GM19193 (cell line): ENCODE measurements around the gene GABPA.
A peak's percentile ranks its signal among the peaks of the same experiment; 100 is the strongest.

Experiments used
- POLR2A ChIP-seq: IDR thresholded peaks from 4 replicates; pipeline ENCODE4 v1.6.1; 2011; ENCODE audit not compliant: insufficient read depth, insufficient read length; ENCODE audit errors: extremely low read depth

Gene GABPA

DNA sequence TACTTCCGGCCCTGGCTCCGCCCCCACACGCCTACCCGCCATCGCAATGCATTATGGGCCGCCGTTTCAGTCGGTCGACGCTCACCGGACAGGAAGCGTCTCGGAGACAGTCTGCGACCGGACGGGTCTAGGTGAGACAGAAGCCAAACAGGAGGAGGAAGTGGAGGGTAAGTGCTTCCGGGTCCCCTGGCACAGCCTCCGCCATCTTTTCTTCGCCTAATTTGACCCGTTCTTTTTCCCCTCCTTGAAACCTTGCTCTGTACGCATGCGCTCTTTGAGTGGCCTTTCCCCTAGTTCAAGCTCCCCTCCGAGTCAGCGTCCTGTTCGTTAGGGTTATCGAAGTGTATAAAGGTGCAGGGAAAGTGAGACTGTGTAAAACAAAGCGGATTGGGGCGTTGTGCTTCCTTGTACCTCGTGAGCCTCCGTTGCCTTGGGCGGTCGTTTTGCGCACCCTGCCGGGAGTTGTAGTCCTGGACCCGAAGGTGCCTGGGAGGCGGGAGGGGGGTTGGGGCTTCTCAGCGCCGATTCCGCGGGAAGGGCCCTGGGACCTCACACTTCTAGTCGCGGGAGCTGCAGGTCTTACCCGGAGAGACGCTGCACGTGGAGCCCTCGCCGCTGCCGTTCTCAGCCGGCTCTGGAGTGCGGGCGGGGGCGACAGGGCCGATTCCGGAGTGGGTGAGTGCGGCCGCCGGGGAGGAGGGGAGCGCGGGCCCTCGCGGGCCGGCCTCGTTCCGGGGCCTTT lies at the start of gene GABPA, which contains the start of gene ATP5PF:
Gene GABPA (plus strand): TSS at position 69 of the 742 bp plus-strand sequence. CDS start 6,627 bp downstream, outside the sequence.
Gene ATP5PF (minus strand): TSS at position 1 of the 742 bp plus-strand sequence. CDS start 5,110 bp downstream, outside the sequence.
- peak; percentile 41 for TF ChIP-seq POLR2A

DNA sequence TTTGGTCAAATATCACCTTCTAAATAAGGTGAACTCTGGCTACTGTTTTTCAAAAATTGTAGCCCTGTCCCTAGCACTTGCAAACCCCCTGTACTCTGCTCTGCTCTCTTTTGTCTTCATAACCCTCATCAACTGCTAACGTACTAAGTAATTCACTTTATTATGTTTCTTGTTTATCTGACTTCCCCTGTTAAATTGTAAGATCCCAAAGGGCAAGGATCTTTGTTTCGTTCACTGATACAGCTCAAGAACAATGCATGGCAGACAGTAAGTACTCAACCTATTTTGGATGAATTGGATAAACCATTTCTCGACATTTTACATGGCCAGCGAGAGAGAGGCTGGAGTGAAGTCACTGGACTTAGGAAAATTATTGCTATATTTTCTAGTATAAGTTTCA lies 47.0 kb upstream of the GABPA start:
- TF ChIP-seq POLR2A = no peak

DNA sequence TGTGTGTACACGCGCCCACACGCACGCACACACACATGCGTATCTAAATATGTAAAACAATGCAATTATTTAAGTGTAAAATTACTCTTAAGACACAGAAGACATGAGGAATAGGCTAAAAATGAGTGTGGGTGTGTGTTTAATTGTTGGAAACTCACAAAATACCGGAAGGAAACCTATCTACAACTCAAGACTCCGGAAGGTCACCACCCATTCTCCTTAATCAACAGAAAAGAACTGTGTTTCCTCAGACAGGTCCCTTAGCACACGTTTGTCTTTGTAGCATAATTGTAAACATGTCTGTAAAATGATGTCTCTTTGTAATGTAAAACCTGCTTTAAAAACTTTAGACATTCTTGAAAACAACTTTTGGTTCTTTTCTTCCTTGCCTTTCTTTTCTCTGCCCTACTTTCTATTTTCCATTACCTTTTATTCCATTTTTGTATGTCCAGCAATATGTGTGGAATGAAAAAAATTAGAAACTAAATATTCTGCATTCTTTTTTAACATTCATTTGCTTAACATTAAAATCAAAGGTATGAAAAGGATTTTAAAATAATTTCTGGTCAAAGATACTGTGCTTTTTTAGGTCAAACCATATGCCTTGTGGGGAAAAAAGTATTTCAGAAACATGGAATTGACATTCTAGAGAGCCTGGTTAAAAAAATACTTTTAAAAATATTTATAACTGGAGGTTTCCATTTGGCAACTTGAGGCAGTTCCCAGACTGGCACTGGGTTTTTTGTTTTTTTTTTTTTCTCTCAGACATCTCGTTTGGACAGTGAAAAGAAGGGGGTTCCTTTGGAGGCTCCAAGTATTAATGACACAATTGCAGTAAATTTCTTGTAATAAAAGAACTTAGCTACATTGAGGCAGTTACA lies 46.3 kb upstream of the GABPA start:
- no peak for TF ChIP-seq POLR2A

DNA sequence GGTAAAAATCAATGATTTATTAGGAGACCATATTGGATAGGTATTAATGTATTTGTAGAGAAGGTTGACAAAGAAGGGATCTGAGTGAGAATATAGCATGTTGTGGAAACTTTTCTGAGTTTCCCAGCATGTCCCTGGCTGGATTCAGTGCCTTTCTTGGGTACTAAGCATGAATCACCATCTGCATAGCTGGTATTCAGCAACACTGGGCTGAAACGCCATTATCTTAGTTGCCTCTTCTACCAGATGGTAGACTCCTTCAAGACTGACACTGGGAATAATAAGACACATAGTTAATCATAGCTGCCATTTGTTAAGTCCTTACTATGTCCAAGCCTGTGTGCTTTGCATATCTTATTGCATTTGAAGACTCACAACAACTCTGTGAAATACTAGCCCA lies 45.5 kb upstream of the GABPA start:
- TF ChIP-seq POLR2A = no peak

DNA sequence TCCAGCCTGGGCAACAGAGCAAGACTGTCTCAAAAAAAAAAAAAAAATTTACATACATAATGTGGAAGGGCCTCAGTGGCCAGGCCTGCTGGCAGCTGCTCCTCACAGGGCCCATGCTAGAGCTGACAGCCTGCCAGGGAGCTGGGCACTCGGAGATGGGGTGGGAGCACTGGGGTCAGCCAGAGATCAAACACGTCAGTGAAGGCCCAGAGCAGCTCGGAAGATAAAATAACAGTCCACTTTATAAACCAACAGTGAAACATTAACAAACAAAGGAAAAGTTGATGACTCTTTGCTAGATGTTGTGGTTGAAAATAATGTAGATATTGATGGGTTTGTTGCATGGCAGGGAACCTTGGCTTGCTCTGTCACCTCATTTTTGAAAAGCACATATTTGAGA lies 42.8 kb upstream of the GABPA start:
- no peak for TF ChIP-seq POLR2A

DNA sequence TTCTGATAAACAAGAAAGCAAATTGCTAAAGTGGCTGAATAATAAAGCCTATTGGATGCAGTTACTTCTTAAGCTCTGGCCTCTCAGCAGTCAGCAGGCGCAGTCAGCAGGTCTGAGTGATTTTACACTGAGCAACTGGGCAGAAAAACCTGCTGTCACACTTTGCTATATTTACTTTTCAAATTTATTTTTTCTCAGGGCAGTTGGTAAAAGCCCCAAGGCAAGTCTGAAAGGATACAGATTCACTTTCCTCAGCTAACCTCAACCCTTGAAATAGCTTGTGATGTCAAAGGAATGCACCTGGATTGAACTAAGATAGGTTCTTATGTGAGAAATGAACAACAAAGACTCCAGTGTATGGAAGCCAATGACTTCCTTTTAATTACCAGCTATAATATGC lies 34.0 kb upstream of the GABPA start:
- no peak for TF ChIP-seq POLR2A

DNA sequence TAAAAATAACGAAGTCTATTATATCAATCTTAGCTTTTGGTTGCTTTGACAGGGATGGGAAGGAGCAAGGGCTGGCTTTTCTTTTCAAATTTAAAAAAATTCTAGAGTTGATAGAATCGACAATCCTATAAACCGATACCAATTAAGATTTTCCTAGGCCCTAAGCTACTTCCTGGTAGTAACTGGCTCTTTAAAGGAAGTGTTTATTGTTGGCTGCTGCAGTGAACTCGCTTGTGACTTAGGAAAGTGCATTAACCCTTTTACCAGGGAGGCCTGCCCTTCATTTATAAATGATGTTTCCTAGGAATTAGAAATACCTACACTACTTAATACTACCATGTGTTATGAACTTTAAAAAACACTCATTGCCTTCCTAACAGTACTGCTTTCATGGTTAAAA lies 33.2 kb upstream of the GABPA start:
- TF ChIP-seq POLR2A = no peak

DNA sequence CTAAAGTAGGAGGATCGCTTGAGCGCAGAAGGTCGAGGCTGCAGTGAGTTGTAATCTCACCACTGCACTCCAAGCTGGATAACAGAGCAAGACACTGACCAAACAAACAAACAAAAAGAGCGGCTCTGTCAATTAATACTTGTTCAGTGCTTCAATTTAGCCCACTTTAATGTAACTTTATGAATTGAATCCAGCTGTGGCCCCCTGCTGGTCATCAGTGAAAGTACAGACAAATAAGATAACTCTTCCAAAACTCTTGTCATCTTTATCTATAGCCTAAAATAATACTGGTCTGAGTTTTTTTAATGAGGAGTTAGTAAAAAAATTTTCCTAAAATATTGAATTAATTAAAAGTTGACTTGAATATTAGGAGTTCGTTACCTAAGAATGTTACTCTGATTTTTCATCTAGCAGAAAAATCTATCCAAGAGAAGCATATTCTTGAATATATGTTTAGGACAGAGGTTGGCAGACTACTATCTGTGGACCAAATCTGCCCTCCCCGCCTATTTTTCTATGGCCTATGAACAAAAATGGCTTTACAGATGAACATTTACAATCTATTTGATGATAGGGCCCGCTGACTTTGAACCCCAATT lies 26.2 kb upstream of the GABPA start:
- no peak for TF ChIP-seq POLR2A

DNA sequence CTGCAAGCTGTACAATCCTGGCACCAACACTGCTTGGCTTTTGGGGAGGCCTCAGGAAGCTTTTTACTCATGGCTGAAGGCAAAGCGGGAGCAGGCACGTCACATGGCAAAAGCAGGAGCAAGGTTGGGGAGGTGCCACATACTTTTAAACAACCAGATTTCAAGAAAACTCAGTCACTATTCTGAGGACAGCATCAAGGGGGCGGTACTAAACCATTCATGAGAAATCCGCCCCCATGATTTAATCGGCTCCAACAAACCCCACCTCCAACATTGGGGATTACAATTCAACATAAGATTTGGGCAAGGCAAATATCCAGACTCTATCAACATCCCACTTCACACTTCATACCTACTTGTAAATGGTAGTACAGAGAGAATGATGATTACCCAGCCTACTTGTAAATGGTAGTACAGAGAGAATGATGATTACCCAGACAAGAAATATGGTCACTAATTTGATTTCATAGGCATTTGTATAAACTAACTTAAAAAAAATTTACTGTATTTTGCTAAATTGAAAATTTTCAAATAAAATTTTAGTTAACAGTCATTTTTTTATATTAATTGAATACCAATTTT lies 25.0 kb upstream of the GABPA start:
- no peak for TF ChIP-seq POLR2A

DNA sequence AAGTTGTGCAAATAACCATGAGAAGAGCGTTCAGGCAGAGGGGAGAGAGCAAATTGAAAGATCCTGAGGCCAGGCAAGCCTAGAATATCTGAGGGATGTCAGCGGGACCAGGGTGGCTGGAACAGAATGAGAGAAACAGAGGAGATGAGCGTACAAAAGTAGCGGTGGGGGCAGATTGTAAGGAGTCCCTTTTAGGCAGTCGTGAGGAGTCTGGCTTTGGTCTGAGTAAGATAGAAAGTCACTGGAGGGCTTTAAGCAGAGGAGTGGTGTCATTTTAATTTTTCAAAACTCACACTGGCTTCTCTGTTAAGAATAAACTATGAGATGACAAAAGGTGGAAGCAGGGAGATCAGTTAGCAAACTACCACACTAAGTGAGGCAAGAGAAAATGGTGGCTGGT lies 24.2 kb upstream of the GABPA start:
- TF ChIP-seq POLR2A = no peak

DNA sequence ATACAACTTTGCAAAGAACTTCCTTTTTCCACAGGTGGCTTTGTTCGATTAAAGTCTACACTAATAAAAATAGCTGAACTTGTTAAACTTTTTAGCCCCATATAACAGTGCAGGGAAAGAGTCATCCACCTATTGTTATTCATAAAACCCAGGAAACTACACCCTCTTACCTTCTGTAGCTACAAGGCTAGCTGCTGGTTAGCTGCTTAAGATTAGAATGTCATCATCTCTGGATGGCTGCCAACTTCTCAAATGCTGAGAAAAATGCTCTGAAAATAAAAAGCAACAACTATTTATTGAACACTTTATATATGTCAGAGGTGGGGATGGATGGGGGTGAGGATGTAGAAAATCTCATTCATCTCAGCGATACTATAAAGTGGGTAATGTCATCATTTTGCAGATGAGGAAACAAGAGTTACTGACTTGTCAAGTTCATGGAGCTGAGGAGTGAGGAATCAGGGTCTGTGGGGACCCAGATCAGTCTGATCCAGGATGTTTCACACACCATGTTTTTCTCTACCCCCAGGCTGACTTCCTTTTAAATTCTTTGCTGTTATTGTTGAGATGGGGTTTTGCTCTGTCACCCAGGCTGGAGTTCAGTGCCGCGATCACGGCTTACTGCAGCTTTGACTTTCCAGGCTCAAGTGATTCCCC lies 17.2 kb upstream of the GABPA start:
- no peak for TF ChIP-seq POLR2A

DNA sequence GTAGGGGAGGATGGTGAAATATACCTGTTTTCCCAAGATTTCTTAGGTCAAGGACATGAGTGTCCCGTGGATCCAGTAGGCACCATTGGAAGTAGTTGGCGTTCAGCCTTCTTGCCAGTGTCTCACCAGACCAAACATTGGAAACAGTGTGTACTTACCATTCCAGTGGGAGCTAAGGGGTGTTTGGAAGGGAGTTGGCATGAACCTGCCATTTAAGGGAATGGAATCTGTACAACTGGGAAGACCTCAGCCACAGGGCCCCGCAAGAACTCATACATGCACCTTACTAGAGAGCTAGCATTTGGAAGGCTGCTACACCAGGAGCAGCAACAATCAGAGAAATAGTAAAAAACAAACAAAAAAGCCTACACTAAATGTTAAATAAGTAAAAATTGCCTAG lies 12.8 kb upstream of the GABPA start:
- no peak for TF ChIP-seq POLR2A

DNA sequence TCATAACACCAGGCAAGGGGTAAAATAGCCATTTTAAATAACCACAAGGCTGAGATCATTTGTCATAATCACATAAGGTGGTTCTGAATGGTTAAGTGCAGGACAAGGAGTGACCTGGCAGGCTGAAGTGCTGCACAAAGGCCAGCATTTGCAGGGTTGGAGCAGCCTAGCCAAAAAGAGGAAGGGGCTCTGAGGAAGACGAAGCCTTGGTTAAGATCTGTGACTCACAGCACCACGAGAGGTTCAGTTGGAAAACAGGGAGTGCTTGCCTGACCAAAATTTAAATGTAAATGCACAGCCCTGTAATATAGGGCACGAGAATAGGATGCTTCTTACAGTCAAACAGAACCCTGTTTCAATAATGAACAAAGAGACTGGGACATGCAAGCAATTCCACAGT lies 12.1 kb upstream of the GABPA start:
- TF ChIP-seq POLR2A = no peak

DNA sequence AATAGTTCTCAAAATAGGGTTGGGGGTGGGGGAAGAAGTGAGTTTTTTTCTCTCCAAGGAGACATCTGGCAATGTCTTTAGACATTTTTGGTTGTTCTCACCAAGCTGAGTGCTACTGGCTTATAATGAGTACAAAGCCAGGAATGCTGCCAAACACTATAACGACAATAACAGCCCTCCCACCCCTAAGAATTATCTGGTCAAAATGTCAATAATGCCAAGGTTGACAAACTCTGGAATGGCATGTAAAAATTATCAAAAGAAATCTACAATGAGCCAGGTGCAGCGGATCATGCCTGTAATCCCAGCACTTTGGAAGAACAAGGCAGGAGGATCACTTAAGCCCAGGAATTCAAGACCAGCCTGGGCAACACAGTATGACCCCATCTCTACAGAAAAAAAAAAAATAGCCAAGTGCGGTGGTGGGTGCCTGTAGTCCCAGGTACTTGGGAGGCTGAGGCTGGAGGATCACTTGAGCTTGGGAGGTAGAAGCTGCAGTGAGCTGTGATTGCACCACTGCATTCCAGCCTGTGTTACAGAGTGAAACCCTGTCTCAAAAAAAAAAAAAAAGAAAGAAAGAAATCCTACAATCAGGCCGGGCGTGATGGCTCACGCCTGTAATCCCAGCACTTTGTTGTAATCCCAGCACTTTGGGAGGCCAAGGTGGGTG lies 2.5 kb upstream of the GABPA start:
- no peak for TF ChIP-seq POLR2A
